ENCODE measurements around the gene BMPER.

BMPER gene

GRCh38 chr7:34067005-34067778 lies 161.9 kb downstream of the BMPER start:
- DNase-seq, result no peak

GRCh38 chr7:34069676-34070075 lies 164.3 kb downstream of the BMPER start:
- DNase-seq, result peak; percentile 26

- no peak for DNase-seq
These were observed 165.4 kb downstream of the BMPER start for GRCh38 chr7:34070511-34071323.

- no peak for DNase-seq
These were observed 168.3 kb downstream of the BMPER start for GRCh38 chr7:34073676-34074075.

GRCh38 chr7:34074421-34074820 lies 169.1 kb downstream of the BMPER start:
- DNase-seq, result peak; percentile 35

- no peak for DNase-seq
These were observed 170.4 kb downstream of the BMPER start for GRCh38 chr7:34075523-34076370.

GRCh38 chr7:34077168-34077567 lies 171.8 kb downstream of the BMPER start:
- no peak for DNase-seq

- DNase-seq, result no peak
These were observed 173.5 kb downstream of the BMPER start for GRCh38 chr7:34078864-34079263.

GRCh38 chr7:34080513-34080912 lies 175.2 kb downstream of the BMPER start:
- no peak for DNase-seq

GRCh38 chr7:34081935-34082334 lies 176.6 kb downstream of the BMPER start:
- no peak for DNase-seq

- no peak for DNase-seq
These were observed 178.1 kb downstream of the BMPER start for GRCh38 chr7:34083440-34083839.

GRCh38 chr7:34084651-34085050 lies 179.3 kb downstream of the BMPER start:
- DNase-seq, result no peak

GRCh38 chr7:34086064-34086463 lies 180.7 kb downstream of the BMPER start:
- no peak for DNase-seq

- no peak for DNase-seq
These were observed 181.6 kb downstream of the BMPER start for GRCh38 chr7:34086981-34087380.

- DNase-seq, result no peak
These were observed 182.9 kb downstream of the BMPER start for GRCh38 chr7:34087892-34088891.

GRCh38 chr7:34090816-34091215 lies 185.5 kb downstream of the BMPER start:
- DNase-seq, result no peak

- DNase-seq, result no peak
These were observed 186.1 kb downstream of the BMPER start for GRCh38 chr7:34091321-34091917.

- DNase-seq, result no peak
These were observed 187.9 kb downstream of the BMPER start for GRCh38 chr7:34093276-34093675.

- no peak for DNase-seq
These were observed 190.9 kb downstream of the BMPER start for GRCh38 chr7:34096198-34096651.

- no peak for DNase-seq
These were observed 191.4 kb downstream of the BMPER start for GRCh38 chr7:34096777-34097176.

- no peak for DNase-seq
These were observed 195.3 kb downstream of the BMPER start for GRCh38 chr7:34100661-34101060.
